Amniotic stem cell (primary cell): ENCODE data around the gene SDHAF1.
"Not testable (repeated sequence)": the region's sequence is repeated elsewhere in the genome, so short reads cannot be mapped to it uniquely, and the experiment has no call there.

ENCODE experiments used
- DNase-seq: peaks from one replicate; lab custom pipeline; 2025; lab: John Stamatoyannopoulos, UW

The SDHAF1 gene

GRCh38 chr19:36014012-36014924 is 19.3 kb downstream of the SDHAF1 start, which contains the start of gene ALKBH6:
Gene ALKBH6, minus strand, starts transcription at chr19:36014213. Its CDS starts 816 bp downstream, at chr19:36013397.
- peak; percentile 99 for DNase-seq

- DNase-seq, result no peak
These were observed 24.2 kb downstream of the SDHAF1 start for GRCh38 chr19:36019061-36019670.

GRCh38 chr19:36023432-36023831 is 28.4 kb downstream of the SDHAF1 start:
- no peak for DNase-seq

GRCh38 chr19:36025541-36025940 is 30.6 kb downstream of the SDHAF1 start:
- DNase-seq, result no peak

- no peak for DNase-seq
These were observed 31.3 kb downstream of the SDHAF1 start for GRCh38 chr19:36026091-36026876.

GRCh38 chr19:36027696-36028095 is 32.7 kb downstream of the SDHAF1 start:
- no peak for DNase-seq

GRCh38 chr19:36028313-36029041 is 33.5 kb downstream of the SDHAF1 start:
- no peak for DNase-seq

GRCh38 chr19:36030264-36031148 is 35.5 kb downstream of the SDHAF1 start:
- no peak for DNase-seq

GRCh38 chr19:36031308-36031707 is 36.3 kb downstream of the SDHAF1 start:
- DNase-seq, result no peak

GRCh38 chr19:36032251-36033104 is 37.5 kb downstream of the SDHAF1 start, which contains the start of gene CLIP3:
Gene CLIP3, minus strand, starts transcription at chr19:36032873. Its CDS starts 516 bp downstream, at chr19:36032357.
- no peak for DNase-seq

GRCh38 chr19:36040495-36040894 is 45.5 kb downstream of the SDHAF1 start:
- DNase-seq, result no peak

GRCh38 chr19:36041092-36041491 is 46.1 kb downstream of the SDHAF1 start:
- not testable (repeated sequence) for DNase-seq

GRCh38 chr19:36041831-36042230 is 46.8 kb downstream of the SDHAF1 start:
- no peak for DNase-seq

GRCh38 chr19:36043952-36044351 is 49.0 kb downstream of the SDHAF1 start:
- DNase-seq, result no peak
